HepG2 (cell line): Measurements from ENCODE around the gene MTHFD1L. TPM values are rescaled to one million over a fixed set of nuclear protein-coding genes. Genes with fewer than 3 reads are reported as not detected.
A peak's percentile ranks its signal among the peaks of the same experiment; 100 is the strongest.

Experiments
- ATAC-seq: fragments of 200-7000 bp; cut with Tn5 transposase; 3 replicates; pipeline ENCODE4 v1.9.1; 2020; ENCODE audit warnings: mild to moderate bottlenecking, moderate library complexity
- BruUV-seq: library from RNA; stranded (reverse); fragments of 400-500 nt; replicated peaks from 2 replicates; lab custom pipeline; 2021; lab: Mats Ljungman, UMichigan
- CTCF ChIA-PET: fragments of 300-600 bp; formaldehyde crosslinking; extraction: SDS; loops from one replicate; lab custom pipeline; 2021; ENCODE audit warnings: low total read pairs, inconsistent platforms, low intra/inter-chr PET ratio; lab: Yijun Ruan, JAX
- POLR2A ChIA-PET: fragments of 350-600 bp; sonication (Branson Sonifier 250); formaldehyde crosslinking; loops from one replicate; lab custom pipeline; 2020; ENCODE audit warnings: antibody characterized with exemption, inconsistent platforms; lab: Yijun Ruan, JAX
- DNase-seq: peaks from one replicate; pipeline ENCODE4 v3.0.0-alpha.2; 2015; ENCODE audit warnings: low spot score
- FAIRE-seq: peaks from 3 replicates; lab custom pipeline; 2011; peaks lifted over from hg19 to GRCh38; lab: Jason Lieb, UNC
- H2AFZ ChIP-seq: one replicate; pipeline ENCODE4 v1.6.1; 2011; ENCODE audit warnings: low read length, inconsistent platforms
- H3K27ac ChIP-seq: fragments of 300-600 bp; 3 replicates; pipeline ENCODE4 v1.8.0; 2011; ENCODE audit warnings: mixed run types, mild to moderate bottlenecking, mixed read lengths, low read length, inconsistent platforms; ENCODE audit not compliant: insufficient read depth; ENCODE audit errors: extremely low read length
- H3K27me3 ChIP-seq, 2 experiments: fragments of 200-600 bp in 1 of 2; 2 replicates in 1 of 2; 3 replicates in 1 of 2; pipeline versions ENCODE4 v1.6.0 to v1.8.0; 2011; ENCODE audit warnings: low read length in 2 of 2, mild to moderate bottlenecking in 2 of 2, moderate library complexity in 2 of 2, inconsistent platforms in 1 of 2; ENCODE audit not compliant: insufficient read depth in 2 of 2, control insufficient read depth in 1 of 2
- H3K36me3 ChIP-seq, 2 experiments: fragments of 200-600 bp in 1 of 2; replicated peaks in 1 of 2; 2 replicates in 1 of 2; 3 replicates in 1 of 2; pipeline versions ENCODE4 v1.5.1 to v1.8.0; 2011; ENCODE audit warnings: low read length in 2 of 2, inconsistent platforms in 1 of 2; ENCODE audit not compliant: insufficient read depth in 2 of 2, control insufficient read depth in 1 of 2
- H3K4me1 ChIP-seq: 2 replicates; pipeline ENCODE4 v1.5.1; 2012; ENCODE audit warnings: low read length, inconsistent platforms; ENCODE audit not compliant: insufficient read depth
- H3K4me2 ChIP-seq: 2 replicates; pipeline ENCODE4 v1.6.0; 2011; ENCODE audit warnings: low read depth, low read length, inconsistent platforms
- H3K4me3 ChIP-seq, 3 experiments: fragments of 200-600 bp in 1 of 3; sonication (generic), shearing (Covaris generic) in 1 of 3; replicated peaks in 1 of 3; 2 replicates each; pipeline ENCODE4 v1.5.1; 2011 to 2016; ENCODE audit warnings: low read length in 3 of 3, inconsistent platforms in 2 of 3, low read depth in 2 of 3, mild to moderate bottlenecking in 2 of 3, control low read depth in 1 of 3, mixed read lengths in 1 of 3; ENCODE audit not compliant: insufficient read depth in 1 of 3
- H3K79me2 ChIP-seq: one replicate; pipeline ENCODE4 v1.6.1; 2011; ENCODE audit warnings: low read length, inconsistent platforms; ENCODE audit not compliant: insufficient read depth
- H3K9ac ChIP-seq: 2 replicates; pipeline ENCODE4 v1.6.0; 2011; ENCODE audit warnings: mild to moderate bottlenecking, low read depth, low read length, inconsistent platforms; ENCODE audit not compliant: insufficient read depth
- H3K9me3 ChIP-seq: 2 replicates; pipeline ENCODE4 v1.5.1; 2012; ENCODE audit warnings: mild to moderate bottlenecking, low read length
- H4K20me1 ChIP-seq: 2 replicates; pipeline ENCODE4 v1.6.0; 2011; ENCODE audit warnings: inconsistent platforms, mild to moderate bottlenecking, low read length, moderate library complexity; ENCODE audit not compliant: insufficient read depth
- BHLHE40 ChIP-seq: IDR thresholded peaks from 2 replicates; pipeline ENCODE4 v1.6.1; 2011; ENCODE audit warnings: low read length, improper control_type of control experiment
- CBX5 ChIP-seq: sonication (generic); formaldehyde crosslinking; IDR thresholded peaks from 2 replicates; pipeline ENCODE4 v1.4.0; 2020; ENCODE audit warnings: missing genetic modification reagents, borderline replicate concordance
- CENPX ChIP-seq: sonication (generic); formaldehyde crosslinking; IDR thresholded peaks from 2 replicates; pipeline ENCODE4 v1.9.0; 2021; ENCODE audit warnings: mild to moderate bottlenecking, missing genetic modification reagents, moderate library complexity
- CREB1 ChIP-seq, 2 experiments: fragments of 450-650 bp in 1 of 2; IDR thresholded peaks; 2 replicates each; pipeline ENCODE4 v1.6.1; 2016 to 2017; ENCODE audit warnings: control low read depth in 1 of 2, mild to moderate bottlenecking in 1 of 2, missing compliant biosample characterization in 1 of 2, missing genetic modification characterization in 1 of 2
- JDP2 ChIP-seq: sonication (generic); formaldehyde crosslinking; IDR thresholded peaks from 2 replicates; pipeline ENCODE4 v1.8.1; 2022; ENCODE audit warnings: missing genetic modification reagents, borderline replicate concordance
- KDM6A ChIP-seq: IDR thresholded peaks from 2 replicates; pipeline ENCODE4 v1.6.1; 2016; ENCODE audit warnings: low read depth
- NFATC3 ChIP-seq: sonication (generic); formaldehyde crosslinking; IDR thresholded peaks from 2 replicates; pipeline ENCODE4 v1.5.1; 2020; ENCODE audit warnings: mild to moderate bottlenecking, missing genetic modification reagents
- PHF20 ChIP-seq: sonication (generic); formaldehyde crosslinking; IDR thresholded peaks from 2 replicates; pipeline ENCODE4 v1.5.0; 2020; ENCODE audit warnings: mild to moderate bottlenecking, missing genetic modification reagents
- PHF8 ChIP-seq: sonication (generic); formaldehyde crosslinking; IDR thresholded peaks from 2 replicates; pipeline ENCODE4 v1.5.0; 2020; ENCODE audit warnings: missing genetic modification reagents
- PRPF4 ChIP-seq: fragments of 200-400 bp; formaldehyde crosslinking; IDR thresholded peaks from 2 replicates; pipeline ENCODE4 v1.6.1; 2016; ENCODE audit warnings: low read length, low read depth; ENCODE audit not compliant: poor library complexity, severe bottlenecking
- RARA ChIP-seq: IDR thresholded peaks from 2 replicates; pipeline ENCODE4 v1.6.1; 2016; ENCODE audit warnings: missing genetic modification reagents, missing compliant biosample characterization
- TSC22D2 ChIP-seq: sonication (generic); formaldehyde crosslinking; IDR thresholded peaks from 2 replicates; pipeline ENCODE4 v1.5.1; 2020; ENCODE audit warnings: missing genetic modification reagents, mild to moderate bottlenecking, borderline replicate concordance
- ZBED4 ChIP-seq: sonication (generic); formaldehyde crosslinking; IDR thresholded peaks from 2 replicates; pipeline ENCODE4 v1.4.0; 2020; ENCODE audit warnings: missing genetic modification reagents, borderline replicate concordance
- ZNF143 ChIP-seq: sonication (generic); formaldehyde crosslinking; IDR thresholded peaks from 2 replicates; pipeline ENCODE4 v1.4.0; 2020; ENCODE audit warnings: missing genetic modification reagents
- ZNF773 ChIP-seq: sonication (generic); formaldehyde crosslinking; IDR thresholded peaks from 2 replicates; pipeline ENCODE4 v1.4.0; 2020; ENCODE audit warnings: missing genetic modification reagents, borderline replicate concordance
- ZNF782 ChIP-seq: sonication (generic); formaldehyde crosslinking; IDR thresholded peaks from 2 replicates; pipeline ENCODE4 v1.4.0; 2020; ENCODE audit warnings: missing genetic modification reagents, mild to moderate bottlenecking, borderline replicate concordance
- WGBS: methylation state at CpG from one replicate; pipeline ENCODE4 v1.1.6; 2017; ENCODE audit warnings: low lambda C conversion rate; 5-methylcytosine and 5-hydroxymethylcytosine counted together
- in situ Hi-C: cut with HindIII; loops from 2 replicates; pipeline ENCODE4 v1.10.0; 2017; ENCODE audit warnings: low pct_unique_long_range_greater_than_20kb; ENCODE audit not compliant: extremely low pct_ligation_motif_present
- intact Hi-C: fragments of 100-400 bp; cut with micrococcal nuclease; formaldehyde crosslinking; loops from one replicate; pipeline ENCODE4 v1.10.0; 2022; ENCODE audit not compliant: unreplicated experiment
- polyA plus RNA-seq, 8 experiments: library from polyadenylated mRNA; depleted of rRNA in 3 of 8; stranded (reverse) in 7 of 8; unstranded in 1 of 8; fragments of >200 nt; fragmentation: Illumina TruSeq in 4 of 8; extraction: Trizol in 4 of 8; gene quantifications; 2 replicates each; pipeline versions ENCODE4 v1.2.1 to v1.2.3, GENCODE V29; 2011 to 2016; ENCODE audit warnings: low read depth in 4 of 8, missing spikeins in 1 of 8, mixed read lengths in 1 of 8; ENCODE audit not compliant: insufficient read depth in 1 of 8
- total RNA-seq, 5 experiments: library from RNA; depleted of rRNA; stranded (reverse); fragments of >200 nt; fragmentation: Illumina TruSeq; extraction: Trizol; gene quantifications; 2 replicates each; pipeline ENCODE4 v1.2.3, GENCODE V29; 2016; ENCODE audit warnings: low read depth in 1 of 5

MTHFD1L gene
- total and polyA plus RNA-seq, 2 of the 13 experiments (the other 11 are each of a cell fraction or from before 2014, with no cell fraction given): 24.0 to 39.6 TPM

- no peaks in the 10 kb centered on the region for H4K20me1 ChIP-seq
- no peak overlapping the region for H3K27ac ChIP-seq
- FAIRE-seq: no peak
- TF ChIP-seq CREB1 (IDR thresholded peaks at IDR 0.05) (peak; percentile 44; the same call in 1 of the 2 replicates), CREB1 (CRISPR knock-in tag; IDR thresholded peaks at IDR 0.05) (no peak), PHF20 (no peak), PHF8 (no peak), CENPX (CRISPR knock-in tag) (no peak), RARA (no peak), BHLHE40 (no peak), NFATC3 (no peak)
- TF ChIP-seq, all 625 proteins: peak for 1
- BruUV-seq: no TSS peak
- over 99% methylated on average over 6 of the region's 6 CpGs for WGBS
- H3K4me2 ChIP-seq: no peak overlapping the region
- POLR2A ChIA-PET: interaction anchor here (1.1 to 1.6 kb wide), 2 partner anchors 9 to 10 kb away, joined by 3 to 4 read pairs; no protein-coding TSS in a partner anchor
- H3K79me2 ChIP-seq: no peaks in the 10 kb centered on the region
- peaks cover 3 to 37% of the 10 kb centered on the region in 2 experiments; a peak in 4 of 5 replicates for H3K36me3 ChIP-seq
- H3K4me3 ChIP-seq: no peak overlapping the region
- in situ Hi-C loops (no loop called here), intact Hi-C loops (no loop called here)
- no peak for DNase-seq
- no peak overlapping the region for H2AFZ ChIP-seq
- peaks cover 6% of the 10 kb centered on the region for H3K4me1 ChIP-seq
- H3K27me3 ChIP-seq: no peaks in the 10 kb centered on the region
- H3K9me3 ChIP-seq: no peaks in the 10 kb centered on the region
- no peak for ATAC-seq
- H3K9ac ChIP-seq: no peak overlapping the region
- CTCF ChIA-PET: no interaction called here
Observed at GRCh38 chr6:151051164-151051563, 185.7 kb downstream of the MTHFD1L start.

- WGBS: 95% methylated on average over 12 of the region's 12 CpGs
- no TSS peak for BruUV-seq
Observed at GRCh38 chr6:151052021-151052646, 186.6 kb downstream of the MTHFD1L start.

More at GRCh38 chr6:151052021-151052646, 186.6 kb downstream of the MTHFD1L start:
- H2AFZ ChIP-seq: no peak overlapping the region
- TF ChIP-seq JDP2 (no peak), ZBED4 (CRISPR knock-in tag) (no peak), CBX5 (CRISPR knock-in tag) (no peak), PRPF4 (no peak), KDM6A (no peak), ZNF782 (CRISPR knock-in tag) (no peak), TSC22D2 (CRISPR knock-in tag) (no peak), ZNF143 (CRISPR knock-in tag) (no peak), ZNF773 (CRISPR knock-in tag) (no peak)
- H3K27ac ChIP-seq: no peak overlapping the region
- no peak for FAIRE-seq
- CTCF ChIA-PET: no interaction called here
- H3K4me1 ChIP-seq: peaks cover 15% of the 10 kb centered on the region
- no peaks in the 10 kb centered on the region for H4K20me1 ChIP-seq
- no peak overlapping the region for H3K4me2 ChIP-seq
- no peaks in the 10 kb centered on the region for H3K27me3 ChIP-seq
- in situ Hi-C loops: no loop called here
- H3K36me3 ChIP-seq: peaks cover 3 to 37% of the 10 kb centered on the region in 2 experiments
- POLR2A ChIA-PET: no interaction called here
- intact Hi-C loops: no loop called here
- no peak for DNase-seq
- no peaks in the 10 kb centered on the region for H3K79me2 ChIP-seq
- no peak overlapping the region for H3K9ac ChIP-seq
- no peak for ATAC-seq
- H3K4me3 ChIP-seq: no peak overlapping the region
- no peaks in the 10 kb centered on the region for H3K9me3 ChIP-seq
